ENCODE data around the gene SFXN5. TPM values are rescaled to one million over a fixed set of nuclear protein-coding genes. Genes with fewer than 3 reads are reported as not detected.
A peak's percentile ranks its signal among the peaks of the same experiment; 100 is the strongest.

The SFXN5 gene
- polyA plus RNA-seq, 3 donors, result 5.9 to 28.6 (median 9.5) TPM

DNA sequence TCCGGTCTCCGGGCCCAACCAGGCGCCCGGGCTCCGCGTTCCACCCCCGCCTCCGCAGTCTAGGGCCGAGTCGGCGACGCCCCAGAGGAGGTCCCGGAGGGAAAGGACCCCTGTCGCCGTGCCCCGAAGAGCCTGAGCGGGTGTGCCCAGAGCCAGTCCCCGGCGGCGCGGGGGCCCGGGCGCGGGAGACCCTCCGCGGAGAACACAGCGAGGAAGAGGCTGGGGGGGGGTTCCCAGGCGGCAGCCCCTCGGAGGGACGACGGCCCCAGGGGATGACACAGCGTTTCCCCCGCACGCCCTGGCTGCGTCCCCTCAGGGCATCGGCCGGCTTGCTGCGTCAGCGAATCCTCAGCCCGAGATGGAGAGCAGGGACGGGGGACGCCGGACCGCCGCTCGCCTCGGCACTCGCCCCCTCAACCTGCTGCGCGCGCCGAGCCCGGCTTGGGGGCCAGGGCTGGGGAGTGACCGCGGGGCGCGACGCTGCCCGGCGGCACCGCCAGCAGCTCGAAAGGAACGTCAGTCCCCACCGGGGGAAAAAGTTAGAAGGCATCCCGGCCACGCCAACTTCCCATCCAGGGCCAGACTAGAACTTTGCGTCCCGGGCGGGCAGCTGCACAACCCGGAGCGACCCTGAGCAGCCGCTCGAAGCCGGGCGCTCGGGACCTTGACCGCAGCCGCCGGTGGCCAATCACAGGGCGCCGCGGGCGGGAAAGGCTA lies 711 bp downstream of the SFXN5 start:
- H3K27ac ChIP-seq (ENCODE audit: low read depth in 1 of 2, low read length in 2 of 2), result peak overlapping the region; percentile 82 to 93
- H3K9ac ChIP-seq (ENCODE audit: insufficient read depth, low read length, poor library complexity, severe bottlenecking), result peak overlapping the region; percentile 98
- intact Hi-C loops (cut with micrococcal nuclease), result loop anchor here (1.0 to 5.0 kb wide), 4 partner anchors 78 to 162 kb away; partner anchors contain the start of genes PRADC1 (in 2 of the 2), CCT7 (in 1 of the 2) and SMYD5 (in 1 of the 2)
- Mint-ChIP-seq H3K27ac (peak overlapping the region in 6 of 7 donors; percentile 85 to 95 (median 93)), H3K4me1 (peaks cover 49% of the 10 kb centered on the region), H3K4me3 (peak overlapping the region; percentile 90 to 99), H3K27me3 (ENCODE audit: low read depth in 3 of 3) (peaks cover 0 to 8% (median 0%) of the 10 kb centered on the region in 3 donors), H3K9me3 (peaks cover 0 to 2% (median 0%) of the 10 kb centered on the region in 7 donors), H3K36me3 (peaks cover 16 to 27% of the 10 kb centered on the region in 2 donors)
- H4K20me1 ChIP-seq (ENCODE audit: insufficient read depth, low read length), result peaks cover 42% of the 10 kb centered on the region
- H3K4me1 ChIP-seq (ENCODE audit: control insufficient read depth in 1 of 2, insufficient read depth in 2 of 2, low read length in 2 of 2), result peaks cover 28 to 34% of the 10 kb centered on the region in 2 donors
- H3K9me3 ChIP-seq (replicated peaks in 1 of 2; ENCODE audit: control insufficient read depth in 1 of 2, insufficient read depth in 1 of 2, low read length in 2 of 2), result no peaks in the 10 kb centered on the region
- TF ChIP-seq, protein P1, sequence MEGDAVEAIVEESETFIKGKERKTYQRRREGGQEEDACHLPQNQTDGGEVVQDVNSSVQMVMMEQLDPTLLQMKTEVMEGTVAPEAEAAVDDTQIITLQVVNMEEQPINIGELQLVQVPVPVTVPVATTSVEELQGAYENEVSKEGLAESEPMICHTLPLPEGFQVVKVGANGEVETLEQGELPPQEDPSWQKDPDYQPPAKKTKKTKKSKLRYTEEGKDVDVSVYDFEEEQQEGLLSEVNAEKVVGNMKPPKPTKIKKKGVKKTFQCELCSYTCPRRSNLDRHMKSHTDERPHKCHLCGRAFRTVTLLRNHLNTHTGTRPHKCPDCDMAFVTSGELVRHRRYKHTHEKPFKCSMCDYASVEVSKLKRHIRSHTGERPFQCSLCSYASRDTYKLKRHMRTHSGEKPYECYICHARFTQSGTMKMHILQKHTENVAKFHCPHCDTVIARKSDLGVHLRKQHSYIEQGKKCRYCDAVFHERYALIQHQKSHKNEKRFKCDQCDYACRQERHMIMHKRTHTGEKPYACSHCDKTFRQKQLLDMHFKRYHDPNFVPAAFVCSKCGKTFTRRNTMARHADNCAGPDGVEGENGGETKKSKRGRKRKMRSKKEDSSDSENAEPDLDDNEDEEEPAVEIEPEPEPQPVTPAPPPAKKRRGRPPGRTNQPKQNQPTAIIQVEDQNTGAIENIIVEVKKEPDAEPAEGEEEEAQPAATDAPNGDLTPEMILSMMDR (IDR thresholded peaks at IDR 0.05), result no peak
- WGBS (ENCODE audit: insufficient coverage), result under 1% methylated on average over 83 of the region's 83 CpGs
- H2AFZ ChIP-seq (ENCODE audit: insufficient read depth, low read depth, low read length, poor library complexity, severe bottlenecking), result peak overlapping the region; percentile 99
- peak overlapping the region; percentile 75 to 92 (median 84) for H3K4me3 ChIP-seq (replicated peaks in 1 of 3; ENCODE audit: low read depth in 2 of 3, low read length in 3 of 3)
- H3K27me3 ChIP-seq (ENCODE audit: control insufficient read depth in 2 of 2, insufficient read depth in 2 of 2, low read length in 2 of 2), result no peaks in the 10 kb centered on the region
- peak in 1 of 3 donors; percentile 39 for DNase-seq
- H3K36me3 ChIP-seq (replicated peaks in 1 of 2; ENCODE audit: control insufficient read depth in 1 of 2, insufficient read depth in 2 of 2, low read length in 2 of 2), result peaks cover 0 to 16% of the 10 kb centered on the region in 2 donors
- H3K79me2 ChIP-seq (ENCODE audit: insufficient read depth, low read length), result peaks cover 52% of the 10 kb centered on the region
- peak overlapping the region; percentile 100 for H3K4me2 ChIP-seq (replicated peaks; ENCODE audit: extremely low read depth, low read length, poor library complexity, severe bottlenecking)

DNA sequence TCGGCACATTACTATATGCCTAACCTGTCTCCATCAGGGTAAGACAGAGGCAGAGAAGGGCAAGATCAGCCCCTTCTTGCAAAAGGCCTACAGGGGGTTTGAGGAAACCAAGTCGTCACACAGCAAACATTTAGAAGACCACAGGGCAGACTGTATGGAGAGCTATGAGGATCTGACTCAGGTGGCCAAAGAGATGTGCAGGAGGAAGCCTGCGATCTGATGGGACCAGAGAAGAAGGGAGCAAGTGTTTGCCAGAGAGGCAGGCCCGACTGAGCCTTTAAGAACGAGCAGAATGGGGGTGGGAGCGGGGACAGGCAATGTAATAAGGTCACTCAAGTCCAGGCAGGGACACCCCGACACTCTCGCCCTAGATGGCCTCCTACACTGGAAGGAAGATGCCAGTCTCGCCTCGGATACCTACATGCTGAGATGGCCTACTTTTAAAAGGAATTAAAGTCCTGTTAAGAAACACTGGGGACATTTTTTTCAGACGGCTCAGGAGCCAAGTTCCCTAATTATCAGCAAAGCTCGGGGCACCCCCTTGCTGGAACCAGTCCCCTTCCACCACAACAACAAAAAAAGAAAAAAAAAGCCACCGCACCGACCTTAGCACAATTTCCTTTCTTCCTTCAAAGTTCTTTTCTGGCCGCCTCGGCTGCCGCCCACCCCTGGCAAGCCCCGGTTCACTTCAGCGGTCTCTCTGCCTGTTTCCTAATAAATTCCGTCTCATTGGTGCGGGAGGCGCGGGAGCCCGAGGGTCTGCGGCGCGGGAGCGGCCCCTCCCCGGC lies 1.5 kb downstream of the SFXN5 start:
- Histone ChIP-seq H3K4me1 (ENCODE audit: control insufficient read depth in 1 of 2, insufficient read depth in 2 of 2, low read length in 2 of 2) (peaks cover 28 to 34% of the 10 kb centered on the region in 2 donors), H3K79me2 (ENCODE audit: insufficient read depth, low read length) (peaks cover 60% of the 10 kb centered on the region), H3K9ac (ENCODE audit: insufficient read depth, low read length, poor library complexity, severe bottlenecking) (peak overlapping the region; percentile 98), H3K36me3 (replicated peaks in 1 of 2; ENCODE audit: control insufficient read depth in 1 of 2, insufficient read depth in 2 of 2, low read length in 2 of 2) (peaks cover 0 to 16% of the 10 kb centered on the region in 2 donors), H3K27me3 (ENCODE audit: control insufficient read depth in 2 of 2, insufficient read depth in 2 of 2, low read length in 2 of 2) (no peaks in the 10 kb centered on the region), H3K4me3 (replicated peaks in 1 of 3; ENCODE audit: low read depth in 2 of 3, low read length in 3 of 3) (peak overlapping the region; percentile 75 to 92 (median 84)), H2AFZ (ENCODE audit: insufficient read depth, low read depth, low read length, poor library complexity, severe bottlenecking) (peak overlapping the region; percentile 99), H4K20me1 (ENCODE audit: insufficient read depth, low read length) (peaks cover 50% of the 10 kb centered on the region), H3K27ac (ENCODE audit: low read depth in 1 of 2, low read length in 2 of 2) (peak overlapping the region; percentile 63 to 93), H3K4me2 (replicated peaks; ENCODE audit: extremely low read depth, low read length, poor library complexity, severe bottlenecking) (peak overlapping the region; percentile 100), H3K9me3 (replicated peaks in 1 of 2; ENCODE audit: control insufficient read depth in 1 of 2, insufficient read depth in 1 of 2, low read length in 2 of 2) (no peaks in the 10 kb centered on the region)
- peak overlapping the region; percentile 90 to 99 for H3K4me3 Mint-ChIP-seq
- DNase-seq, result peak; percentile 45 to 64 (median 49)
- TF ChIP-seq, protein P1 (IDR thresholded peaks at IDR 0.05), result no peak
- intact Hi-C loops (cut with micrococcal nuclease), result loop anchor here (2.0 to 5.0 kb wide), 4 partner anchors 38 to 162 kb away; partner anchors contain the start of genes CCT7 (in 1 of the 2), PRADC1 (in 1 of the 2) and SMYD5 (in 1 of the 2)
- H3K4me1 Mint-ChIP-seq, result peaks cover 56% of the 10 kb centered on the region
- 5% methylated on average over 25 of the region's 29 CpGs for WGBS (ENCODE audit: insufficient coverage)
- H3K36me3 Mint-ChIP-seq, result peaks cover 19 to 34% of the 10 kb centered on the region in 2 donors
- peaks cover 0 to 5% (median 0%) of the 10 kb centered on the region in 3 donors for H3K27me3 Mint-ChIP-seq (ENCODE audit: low read depth in 3 of 3)
- H3K9me3 Mint-ChIP-seq, result peaks cover 0 to 2% (median 0%) of the 10 kb centered on the region in 7 donors
- peak overlapping the region; percentile 84 to 95 (median 91) for H3K27ac Mint-ChIP-seq
